LNCAP (cell line): ENCODE data around the gene DIP2A.

Experiments
- CTCF ChIP-seq: fragments of 450-650 bp; IDR thresholded peaks from 2 replicates; pipeline ENCODE4 v1.5.1; 2017; ENCODE audit warnings: mild to moderate bottlenecking

Gene DIP2A

GRCh38 chr21:46559291-46559983 lies 100.7 kb downstream of the DIP2A start:
- TF ChIP-seq CTCF = no peak

- TF ChIP-seq CTCF = no peak
Observed at GRCh38 chr21:46560568-46561444, 102.1 kb downstream of the DIP2A start.

GRCh38 chr21:46561445-46562090 lies 102.9 kb downstream of the DIP2A start:
- no peak for TF ChIP-seq CTCF

GRCh38 chr21:46562472-46562871 lies 103.8 kb downstream of the DIP2A start:
- no peak for TF ChIP-seq CTCF

- no peak for TF ChIP-seq CTCF
Observed at GRCh38 chr21:46562964-46563607, 104.4 kb downstream of the DIP2A start.

GRCh38 chr21:46564391-46564790 lies 105.7 kb downstream of the DIP2A start:
- no peak for TF ChIP-seq CTCF

GRCh38 chr21:46567348-46567747 lies 108.7 kb downstream of the DIP2A start:
- no peak for TF ChIP-seq CTCF
